HCT116 (cell line): ENCODE measurements around the gene FHL3. TPM values are rescaled to one million over a fixed set of nuclear protein-coding genes. Genes with fewer than 3 reads are reported as not detected.

Source experiments
- ATAC-seq: fragments of 200-7000 bp; cut with Tn5 transposase; 2 replicates; pipeline ENCODE4 v1.9.1; 2020; ENCODE audit warnings: mild to moderate bottlenecking, moderate library complexity
- BruUV-seq: library from RNA; stranded (reverse); fragments of 400-500 nt; replicated peaks from 2 replicates; lab custom pipeline; 2021; lab: Mats Ljungman, UMichigan
- CTCF ChIA-PET: fragments of 300-600 bp; sonication (Branson Sonifier 250); formaldehyde crosslinking; loops from one replicate; lab custom pipeline; 2021; ENCODE audit warnings: antibody characterized with exemption; lab: Charles Lee
- POLR2A ChIA-PET: fragments of 300-600, 350-600 bp; sonication (Branson Sonifier 250); formaldehyde crosslinking; loops from one replicate; lab custom pipeline; 2021; ENCODE audit warnings: antibody characterized with exemption; lab: Charles Lee
- RAD21 ChIA-PET, 2 experiments: fragments of 300-600 bp; sonication (Branson Sonifier 250); formaldehyde crosslinking; loops; one replicate each; lab custom pipeline; 2023; ENCODE audit warnings: low total read pairs in 2 of 2; ENCODE audit not compliant: uncharacterized antibody in 2 of 2, unreplicated experiment in 2 of 2, low non-redundant PET in 1 of 2; lab: Charles Lee
- DNase-seq: peaks from one replicate; pipeline ENCODE4 v3.0.0-alpha.2; 2010; ENCODE audit warnings: low read depth, low spot score
- H2AFZ ChIP-seq: fragments of 200-600 bp; shearing (Covaris generic), sonication (generic); 2 replicates; pipeline ENCODE4 v1.6.1; 2017; ENCODE audit warnings: low read depth, mixed run types, mixed read lengths, antibody characterized with exemption, low read length; ENCODE audit not compliant: poor library complexity, severe bottlenecking
- H3K27ac ChIP-seq: 2 replicates; pipeline ENCODE4 v1.5.1; 2012; ENCODE audit warnings: low read depth, low read length
- H3K27me3 ChIP-seq: fragments of 200-600 bp; sonication (generic); 2 replicates; pipeline ENCODE4 v1.6.1; 2016; ENCODE audit warnings: mixed run types, low read length, mixed read lengths; ENCODE audit not compliant: insufficient read depth
- H3K36me3 ChIP-seq, 2 experiments: fragments of 200-500 bp in 1 of 2; fragments of 200-600 bp in 1 of 2; sonication (Bioruptor generic) in 1 of 2; sonication (generic) in 1 of 2; 2 replicates each; pipeline versions ENCODE4 v1.5.1 to v1.6.1; 2014 to 2016; ENCODE audit warnings: low read length in 2 of 2, inconsistent platforms in 1 of 2, mixed read lengths in 1 of 2, mixed run types in 1 of 2; ENCODE audit not compliant: insufficient read depth in 2 of 2, control insufficient read depth in 1 of 2
- H3K4me1 ChIP-seq, 2 experiments: fragments of 200-600 bp in 1 of 2; sonication (generic) in 1 of 2; 2 replicates each; pipeline versions ENCODE4 v1.5.1 to v1.6.1; 2012 to 2017; ENCODE audit warnings: low read length in 2 of 2, inconsistent platforms in 1 of 2, mild to moderate bottlenecking in 1 of 2, mixed read lengths in 1 of 2, mixed run types in 1 of 2, moderate library complexity in 1 of 2; ENCODE audit not compliant: insufficient read depth in 2 of 2, control insufficient read depth in 1 of 2
- H3K4me2 ChIP-seq: fragments of 200-600 bp; sonication (generic); 2 replicates; pipeline ENCODE4 v1.6.1; 2017; ENCODE audit warnings: mixed run types, low read length, mixed read lengths
- H3K4me3 ChIP-seq, 2 experiments: fragments of 200-600 bp in 1 of 2; sonication (generic) in 1 of 2; replicated peaks in 1 of 2; 2 replicates each; pipeline ENCODE4 v1.5.1; 2011 to 2016; ENCODE audit warnings: low read length in 2 of 2, control low read depth in 1 of 2, low read depth in 1 of 2, mild to moderate bottlenecking in 1 of 2, mixed read lengths in 1 of 2, mixed run types in 1 of 2
- H3K79me2 ChIP-seq: fragments of 200-600 bp; sonication (generic); 2 replicates; pipeline ENCODE4 v1.6.1; 2017; ENCODE audit warnings: mild to moderate bottlenecking, mixed run types, low read length, moderate library complexity, mixed read lengths; ENCODE audit not compliant: insufficient read depth
- H3K9ac ChIP-seq: fragments of 200-600 bp; sonication (generic); 2 replicates; pipeline ENCODE4 v1.6.1; 2016; ENCODE audit warnings: low read length, mixed read lengths
- H3K9me2 ChIP-seq: fragments of 200-600 bp; sonication (generic), shearing (Covaris generic); 2 replicates; pipeline ENCODE4 v1.6.1; 2017; ENCODE audit warnings: mixed run types, mild to moderate bottlenecking, moderate library complexity; ENCODE audit not compliant: insufficient read depth
- H3K9me3 ChIP-seq, 2 experiments: fragments of 200-500 bp in 1 of 2; fragments of 200-600 bp in 1 of 2; sonication (Bioruptor generic) in 1 of 2; sonication (generic) in 1 of 2; 2 replicates each; pipeline ENCODE4 v1.6.1; 2014 to 2017; ENCODE audit warnings: low read length in 2 of 2, mixed read lengths in 2 of 2, inconsistent platforms in 1 of 2, low read depth in 1 of 2, mild to moderate bottlenecking in 1 of 2, mixed run types in 1 of 2, moderate library complexity in 1 of 2; ENCODE audit not compliant: control insufficient read depth in 1 of 2, insufficient read depth in 1 of 2
- H4K20me1 ChIP-seq: fragments of 200-600 bp; sonication (generic), shearing (Covaris generic); 2 replicates; pipeline ENCODE4 v1.6.1; 2017; ENCODE audit warnings: mixed run types, mild to moderate bottlenecking, moderate library complexity; ENCODE audit not compliant: insufficient read depth
- EZH2 ChIP-seq: fragments of 200-600 bp; sonication (generic); IDR thresholded peaks from 2 replicates; pipeline ENCODE4 v1.6.1; 2017; ENCODE audit warnings: antibody characterized with exemption, mixed run types
- MAX ChIP-seq: IDR thresholded peaks from 2 replicates; pipeline ENCODE4 v1.6.1; 2012
- POLR2A ChIP-seq: IDR thresholded peaks from 2 replicates; pipeline ENCODE4 v1.7.0; 2011; ENCODE audit warnings: borderline replicate concordance; ENCODE audit not compliant: insufficient read depth, insufficient read length; ENCODE audit errors: extremely low read depth
- RAD21 ChIP-seq: IDR thresholded peaks from 2 replicates; pipeline ENCODE4 v1.6.1; 2012; ENCODE audit warnings: low read depth, mild to moderate bottlenecking
- intact Hi-C: fragments of 100-400 bp; cut with micrococcal nuclease; formaldehyde crosslinking; loops from 2 replicates; pipeline ENCODE4 v1.10.0; 2022
- total RNA-seq: library from RNA; stranded (reverse); gene quantifications from one replicate; pipeline ENCODE4 v1.2.1, GENCODE V29; 2021; ENCODE audit not compliant: unreplicated experiment
- TF ChIP-seq, protein P1 (sequence below): IDR thresholded peaks from 2 replicates; pipeline ENCODE4 v1.6.1; 2011; ENCODE audit warnings: mild to moderate bottlenecking, low read length, moderate library complexity; ENCODE audit not compliant: insufficient replicate concordance; ENCODE audit errors: extremely low read depth

The FHL3 gene
- total RNA-seq, 1 experiment from 2014 or later: 22.5 TPM

- POLR2A ChIA-PET: interaction anchor here (1.2 kb wide), 1 partner anchor 8 kb away, joined by 3 read pairs; the partner anchor contains the start of gene UTP11
- no peak overlapping the region for H2AFZ ChIP-seq
- no peaks in the 10 kb centered on the region for H3K27me3 ChIP-seq
- H3K9ac ChIP-seq: peak overlapping the region; percentile 74
- DNase-seq: no peak
- peaks cover 44 to 67% of the 10 kb centered on the region in 2 experiments for H3K4me1 ChIP-seq
- TF ChIP-seq RAD21: no peak
- no peak for TF ChIP-seq MAX
- no peak for TF ChIP-seq POLR2A
- TF ChIP-seq, all 23 proteins: peak for 0
- BruUV-seq: TSS peak; percentile 68
- Histone ChIP-seq H3K4me2 (peak overlapping the region; percentile 82), H3K36me3 (no peaks in the 10 kb centered on the region), H3K27ac (peak overlapping the region; percentile 49), H3K9me2 (no peaks in the 10 kb centered on the region), H3K4me3 (peak overlapping the region; percentile 80 to 88), H4K20me1 (no peaks in the 10 kb centered on the region), H3K9me3 (no peaks in the 10 kb centered on the region), H3K79me2 (peaks cover 45% of the 10 kb centered on the region)
- ChIA-PET CTCF (no interaction called here), RAD21 (interaction anchor here in 1 of 2 experiments (0.7 kb wide), 1 partner anchor 9 kb away, joined by 5 read pairs; no protein-coding TSS in a partner anchor)
- peak; percentile 2 for ATAC-seq
- intact Hi-C loops: no loop called here
Measured at GRCh38 chr1:38004284-38005108, 818 bp downstream of the FHL3 start.

DNA sequence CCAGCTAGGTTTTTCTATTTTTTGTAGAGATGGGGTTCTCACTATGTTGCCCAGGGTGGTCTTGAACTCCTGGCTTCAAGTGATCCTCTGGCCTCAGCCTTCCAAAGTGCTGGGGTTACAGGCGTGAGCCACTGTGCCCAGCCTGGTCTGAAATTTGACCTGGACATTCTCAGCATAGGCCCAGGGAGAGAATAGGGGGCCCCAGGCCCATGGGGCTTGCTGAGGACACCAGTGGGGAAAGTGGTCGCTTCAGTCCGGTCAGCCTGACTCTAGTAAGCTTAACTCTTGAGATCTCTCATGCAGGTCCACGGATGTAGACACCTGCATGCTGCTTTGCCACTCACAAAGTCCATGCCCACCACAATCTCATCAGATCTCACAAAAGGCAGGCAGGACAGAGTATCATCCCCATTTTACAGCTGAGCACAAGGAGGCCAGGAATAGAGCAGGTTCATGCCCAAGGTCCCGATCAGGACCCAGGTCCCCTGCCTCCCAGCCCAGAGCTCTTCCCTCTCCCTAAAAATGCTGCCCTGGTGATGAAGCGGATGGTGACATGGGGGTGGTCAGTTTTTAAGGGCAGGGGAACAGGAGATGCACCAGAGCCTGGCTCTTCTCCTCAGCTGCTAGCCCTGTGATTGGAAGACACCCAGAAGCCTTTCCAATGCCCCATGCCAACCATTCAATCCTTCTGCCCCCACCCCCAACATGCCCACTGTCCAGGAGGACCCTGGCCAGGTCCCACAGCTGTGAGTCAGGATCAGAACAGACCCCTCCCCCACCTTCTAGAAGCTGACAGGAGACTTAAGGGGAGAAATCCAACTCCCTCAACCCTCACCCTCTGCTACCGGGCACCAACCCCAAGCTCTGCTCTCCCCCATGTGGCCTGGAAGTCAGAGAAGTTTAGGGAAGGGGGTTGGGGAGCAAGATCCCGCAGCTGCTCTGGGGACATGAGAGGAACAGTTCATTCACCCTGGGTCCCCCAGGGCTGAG is 1.8 kb downstream of the FHL3 start:
- Histone ChIP-seq H3K27me3 (no peaks in the 10 kb centered on the region), H3K9ac (peak overlapping the region; percentile 74), H2AFZ (no peak overlapping the region), H3K27ac (peak overlapping the region; percentile 49), H3K79me2 (peaks cover 53% of the 10 kb centered on the region), H3K4me2 (peak overlapping the region; percentile 82), H3K4me3 (peak overlapping the region; percentile 80 to 88), H3K9me2 (no peaks in the 10 kb centered on the region), H3K4me1 (peaks cover 48 to 67% of the 10 kb centered on the region in 2 experiments), H4K20me1 (no peaks in the 10 kb centered on the region), H3K36me3 (peaks cover under 1 to 6% of the 10 kb centered on the region in 2 experiments; a peak in 2 of 4 replicates), H3K9me3 (no peaks in the 10 kb centered on the region)
- no peak for DNase-seq
- TF ChIP-seq RAD21 (no peak), EZH2 (no peak)
- TF ChIP-seq, protein P1, sequence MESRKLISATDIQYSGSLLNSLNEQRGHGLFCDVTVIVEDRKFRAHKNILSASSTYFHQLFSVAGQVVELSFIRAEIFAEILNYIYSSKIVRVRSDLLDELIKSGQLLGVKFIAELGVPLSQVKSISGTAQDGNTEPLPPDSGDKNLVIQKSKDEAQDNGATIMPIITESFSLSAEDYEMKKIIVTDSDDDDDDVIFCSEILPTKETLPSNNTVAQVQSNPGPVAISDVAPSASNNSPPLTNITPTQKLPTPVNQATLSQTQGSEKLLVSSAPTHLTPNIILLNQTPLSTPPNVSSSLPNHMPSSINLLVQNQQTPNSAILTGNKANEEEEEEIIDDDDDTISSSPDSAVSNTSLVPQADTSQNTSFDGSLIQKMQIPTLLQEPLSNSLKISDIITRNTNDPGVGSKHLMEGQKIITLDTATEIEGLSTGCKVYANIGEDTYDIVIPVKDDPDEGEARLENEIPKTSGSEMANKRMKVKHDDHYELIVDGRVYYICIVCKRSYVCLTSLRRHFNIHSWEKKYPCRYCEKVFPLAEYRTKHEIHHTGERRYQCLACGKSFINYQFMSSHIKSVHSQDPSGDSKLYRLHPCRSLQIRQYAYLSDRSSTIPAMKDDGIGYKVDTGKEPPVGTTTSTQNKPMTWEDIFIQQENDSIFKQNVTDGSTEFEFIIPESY: no peak
- POLR2A ChIA-PET: interaction anchor here (1.2 kb wide), 1 partner anchor 9 kb away, joined by 3 read pairs; the partner anchor contains the start of gene UTP11
- CTCF ChIA-PET: no interaction called here
- ATAC-seq: no peak
- RAD21 ChIA-PET: interaction anchor here in 1 of 2 experiments (0.7 kb wide), 1 partner anchor 9 kb away, joined by 5 read pairs; no protein-coding TSS in a partner anchor
- no TSS peak for BruUV-seq
- intact Hi-C loops: no loop called here
